NCI-H1105 treated with DMSO at 0.1 percent for 48 hours (cell line): Measurements from ENCODE around the gene CAMK4.

Source experiments
- DNase-seq: peaks from one replicate; lab custom pipeline; 2025; lab: John Stamatoyannopoulos, UW

CAMK4 gene

GRCh38 chr5:111229221-111229835, 5.1 kb downstream of the CAMK4 start:
- no peak for DNase-seq

GRCh38 chr5:111229871-111230810, 6.0 kb downstream of the CAMK4 start:
- DNase-seq: no peak

- DNase-seq: no peak
Observed at GRCh38 chr5:111231119-111231518, 6.9 kb downstream of the CAMK4 start.

- DNase-seq: no peak
Observed at GRCh38 chr5:111232311-111233051, 8.3 kb downstream of the CAMK4 start.

GRCh38 chr5:111233052-111233374, 8.8 kb downstream of the CAMK4 start:
- no peak for DNase-seq

DNA sequence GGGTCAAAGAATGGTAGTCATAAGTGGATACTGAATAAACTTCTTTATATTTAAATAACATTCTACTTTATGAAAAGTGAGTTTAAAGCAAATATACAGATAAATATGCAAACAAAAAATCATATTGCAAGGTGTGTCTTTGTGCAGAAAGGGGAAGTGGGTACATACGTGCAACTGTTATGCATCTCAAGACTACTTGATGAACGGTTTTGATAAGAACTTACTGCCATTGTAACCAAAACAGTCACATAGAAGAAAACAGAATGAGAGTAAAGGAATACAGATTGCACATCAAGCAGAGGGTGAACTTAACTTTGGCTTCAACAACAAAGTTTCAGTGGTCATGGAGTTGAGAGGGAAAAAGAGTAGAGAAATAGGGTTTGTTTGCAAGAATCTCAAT, 9.9 kb downstream of the CAMK4 start:
- DNase-seq: no peak

DNA sequence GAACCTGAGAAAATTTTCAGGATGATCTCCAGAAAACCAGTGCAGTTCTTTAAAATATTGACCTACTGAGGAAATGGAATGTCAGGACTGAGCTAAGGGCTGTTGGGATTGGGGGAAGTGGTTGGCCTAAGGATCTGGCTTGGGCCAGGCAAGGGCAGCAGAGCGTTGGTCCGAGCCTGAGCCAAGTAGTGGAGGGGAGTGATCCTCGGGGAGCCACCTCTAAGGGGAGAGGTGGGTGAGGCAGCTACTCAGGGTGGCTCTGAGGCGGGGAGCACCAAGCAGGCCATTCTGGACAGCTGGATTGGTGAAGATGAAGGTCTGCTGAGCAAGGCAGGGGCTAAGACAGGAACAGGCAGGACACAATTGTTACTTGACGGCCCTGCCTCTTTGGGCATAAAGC, 11.5 kb downstream of the CAMK4 start:
- DNase-seq: no peak

- DNase-seq: no peak
Observed at GRCh38 chr5:111236348-111236747, 12.2 kb downstream of the CAMK4 start.

- DNase-seq: no peak
Observed at GRCh38 chr5:111236995-111237394, 12.8 kb downstream of the CAMK4 start.

GRCh38 chr5:111237470-111237869, 13.3 kb downstream of the CAMK4 start:
- DNase-seq: no peak

DNA sequence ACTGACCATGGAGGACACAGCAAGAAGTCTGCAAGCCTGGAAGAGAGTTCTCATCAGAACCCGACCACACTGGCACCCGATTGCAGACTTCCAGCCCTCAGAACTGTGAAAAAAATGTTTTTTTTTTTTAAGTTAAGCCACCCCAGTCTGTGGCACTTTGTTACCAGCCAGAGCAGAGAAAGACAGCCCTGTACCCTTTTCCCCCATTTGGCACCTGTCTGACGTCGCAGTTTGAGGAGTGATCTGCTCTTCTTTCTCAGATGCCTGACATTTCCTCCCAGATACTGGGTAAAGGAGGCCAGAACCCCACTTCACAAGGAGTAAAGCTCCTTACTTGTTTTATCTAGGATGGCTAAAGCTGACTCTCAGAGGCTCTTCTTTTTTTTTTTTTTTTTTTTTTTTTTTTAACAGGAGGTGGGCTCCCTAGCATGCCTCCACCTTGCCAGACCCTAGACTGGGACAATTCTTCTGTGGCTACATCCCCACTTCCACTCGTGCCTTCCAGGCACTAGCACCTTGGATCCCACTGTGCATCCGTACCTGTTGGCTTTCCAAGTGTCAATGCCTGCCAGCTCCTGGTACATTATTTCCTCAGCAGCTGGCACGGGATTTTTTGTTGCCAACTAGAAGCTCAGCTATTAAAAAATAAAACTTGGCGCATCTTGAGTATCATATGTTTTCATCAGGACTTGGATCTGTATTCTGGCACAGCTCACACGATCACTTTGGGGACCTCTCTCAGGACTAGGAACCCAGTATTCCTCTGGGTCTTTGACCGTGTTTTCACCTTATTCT, 14.4 kb downstream of the CAMK4 start:
- no peak for DNase-seq

GRCh38 chr5:111241696-111242095, 17.5 kb downstream of the CAMK4 start:
- DNase-seq: no peak

GRCh38 chr5:111242606-111243005, 18.4 kb downstream of the CAMK4 start:
- DNase-seq: no peak

- no peak for DNase-seq
Observed at GRCh38 chr5:111243318-111243717, 19.1 kb downstream of the CAMK4 start.

- no peak for DNase-seq
Observed at GRCh38 chr5:111245654-111246053, 21.5 kb downstream of the CAMK4 start.

DNA sequence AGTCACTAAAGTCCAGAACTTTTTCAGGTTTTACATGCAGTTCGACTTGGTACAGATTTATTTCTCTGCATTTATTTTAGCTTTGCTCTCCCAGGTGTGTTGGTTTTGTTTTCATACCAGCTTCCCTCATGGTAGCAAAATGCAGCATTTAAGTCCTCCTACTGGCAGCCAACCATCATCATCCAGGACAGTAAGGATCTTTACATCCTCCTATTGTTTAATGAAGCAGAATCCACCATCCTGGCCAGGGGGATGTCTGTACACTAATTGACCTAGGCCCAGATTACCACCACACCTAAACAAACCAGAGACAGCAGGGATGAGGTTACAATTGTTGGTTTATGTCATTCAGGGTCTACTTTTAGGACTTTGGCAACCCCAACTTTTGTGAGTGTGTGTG, 22.3 kb downstream of the CAMK4 start:
- DNase-seq: no peak

GRCh38 chr5:111248571-111248970, 24.4 kb downstream of the CAMK4 start:
- no peak for DNase-seq

DNA sequence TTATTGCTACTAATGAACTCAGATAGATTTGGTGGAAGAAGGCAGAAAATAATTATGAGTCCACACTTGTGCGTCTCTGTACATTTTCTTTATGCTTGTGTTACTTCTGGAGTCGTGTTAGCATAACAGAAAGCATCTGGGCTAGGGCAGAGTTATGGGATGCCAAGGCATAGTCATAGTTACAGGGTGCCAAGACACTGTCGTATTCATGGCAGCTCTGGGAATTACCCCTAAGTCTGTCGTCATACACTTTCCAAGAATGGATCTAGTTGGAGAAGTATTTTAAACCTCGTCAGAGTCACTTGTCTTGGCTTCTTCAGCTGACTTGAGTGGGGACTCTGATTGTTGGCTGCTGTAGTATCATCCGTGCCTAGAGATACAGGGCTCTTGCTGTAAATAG, 27.7 kb downstream of the CAMK4 start:
- DNase-seq: no peak

- no peak for DNase-seq
Observed at GRCh38 chr5:111252799-111253545, 28.8 kb downstream of the CAMK4 start.

GRCh38 chr5:111254613-111255012, 30.4 kb downstream of the CAMK4 start:
- no peak for DNase-seq

DNA sequence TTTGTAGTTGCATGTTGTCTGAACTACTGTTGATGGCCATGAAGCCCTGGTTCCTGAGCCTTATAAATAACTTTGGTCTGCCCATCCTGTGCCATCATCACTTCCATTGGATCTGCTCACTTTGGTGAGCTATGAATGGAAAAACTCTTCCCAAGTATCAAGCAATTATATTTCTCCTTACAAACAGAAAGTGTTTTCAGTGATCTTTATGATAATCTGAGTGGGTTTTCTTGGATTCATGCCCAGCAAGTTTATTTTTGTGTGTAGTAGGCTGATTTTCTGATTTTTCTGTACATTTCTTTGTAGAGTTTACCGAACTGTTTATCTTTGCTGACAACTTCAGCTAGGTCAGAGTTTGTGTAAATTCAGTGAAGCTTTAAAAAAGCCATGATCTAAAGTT, 31.0 kb downstream of the CAMK4 start:
- DNase-seq: no peak
